GM18907 (cell line): ENCODE measurements around the gene TBKBP1.
"Not testable (repeated sequence)": the region's sequence is repeated elsewhere in the genome, so short reads cannot be mapped to it uniquely, and the experiment has no call there.

Experiments
- ATAC-seq: cut with Tn5 transposase; IDR thresholded peaks from one replicate; pipeline ENCODE4 v1.9.1; 2021; ENCODE audit warnings: mild to moderate bottlenecking, moderate library complexity; ENCODE audit not compliant: unreplicated experiment

The TBKBP1 gene

GRCh38 chr17:47678196-47678595 is 15.8 kb upstream of the TBKBP1 start:
- no peak for ATAC-seq

GRCh38 chr17:47682138-47682537 is 11.8 kb upstream of the TBKBP1 start:
- no peak for ATAC-seq

GRCh38 chr17:47682727-47683126 is 11.2 kb upstream of the TBKBP1 start:
- not testable (repeated sequence) for ATAC-seq

DNA sequence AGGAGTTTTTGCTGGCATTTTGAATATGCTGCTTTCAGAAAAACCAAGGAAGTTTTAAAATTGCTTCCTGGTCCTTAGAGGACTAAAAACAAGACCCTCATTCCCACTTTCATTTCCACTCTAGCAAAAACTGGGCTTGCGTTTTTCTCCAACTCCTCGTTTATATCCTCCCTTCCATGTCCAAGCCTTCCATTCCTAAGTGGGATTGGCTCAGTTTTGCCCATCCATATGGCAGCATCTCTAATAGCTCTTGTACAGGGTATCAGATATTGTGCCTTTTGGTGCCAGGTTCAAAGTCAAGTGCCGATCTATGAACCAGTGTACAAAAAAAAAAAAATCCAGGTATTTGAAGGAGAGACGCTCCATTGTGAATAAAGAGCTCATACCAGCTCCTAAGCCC is 9.9 kb upstream of the TBKBP1 start:
- ATAC-seq = no peak

DNA sequence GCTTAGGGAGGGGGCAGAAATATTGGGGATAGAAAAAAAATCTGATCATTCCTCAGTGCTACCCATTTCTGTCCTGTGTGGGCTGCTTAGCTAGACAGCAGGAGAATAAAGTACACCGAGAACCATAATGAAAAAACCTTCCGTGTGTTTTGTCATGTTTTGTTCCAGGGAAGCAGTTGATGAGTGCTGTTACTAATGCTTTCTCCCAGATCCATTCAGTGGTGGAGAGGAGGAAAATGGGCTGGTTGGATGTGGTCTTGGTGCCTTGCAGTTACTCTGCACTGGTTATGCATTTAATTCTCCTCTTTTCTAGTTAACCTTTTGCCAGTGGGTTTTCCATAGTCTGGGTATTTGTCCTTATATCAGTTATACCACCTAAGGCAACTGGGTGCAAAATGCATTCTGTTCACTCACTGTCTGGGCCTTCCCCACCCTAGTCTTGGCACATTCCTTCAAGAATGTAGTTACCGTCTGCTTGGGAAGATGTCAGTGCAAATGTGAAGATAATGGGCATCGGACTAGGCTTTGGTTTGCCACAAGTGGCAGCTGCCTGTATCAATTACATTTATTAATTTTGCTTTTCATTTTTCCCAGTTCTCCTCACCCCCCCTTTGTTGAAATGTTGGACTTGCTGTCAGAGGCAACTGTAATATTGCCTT is 9.3 kb upstream of the TBKBP1 start:
- ATAC-seq = no peak

DNA sequence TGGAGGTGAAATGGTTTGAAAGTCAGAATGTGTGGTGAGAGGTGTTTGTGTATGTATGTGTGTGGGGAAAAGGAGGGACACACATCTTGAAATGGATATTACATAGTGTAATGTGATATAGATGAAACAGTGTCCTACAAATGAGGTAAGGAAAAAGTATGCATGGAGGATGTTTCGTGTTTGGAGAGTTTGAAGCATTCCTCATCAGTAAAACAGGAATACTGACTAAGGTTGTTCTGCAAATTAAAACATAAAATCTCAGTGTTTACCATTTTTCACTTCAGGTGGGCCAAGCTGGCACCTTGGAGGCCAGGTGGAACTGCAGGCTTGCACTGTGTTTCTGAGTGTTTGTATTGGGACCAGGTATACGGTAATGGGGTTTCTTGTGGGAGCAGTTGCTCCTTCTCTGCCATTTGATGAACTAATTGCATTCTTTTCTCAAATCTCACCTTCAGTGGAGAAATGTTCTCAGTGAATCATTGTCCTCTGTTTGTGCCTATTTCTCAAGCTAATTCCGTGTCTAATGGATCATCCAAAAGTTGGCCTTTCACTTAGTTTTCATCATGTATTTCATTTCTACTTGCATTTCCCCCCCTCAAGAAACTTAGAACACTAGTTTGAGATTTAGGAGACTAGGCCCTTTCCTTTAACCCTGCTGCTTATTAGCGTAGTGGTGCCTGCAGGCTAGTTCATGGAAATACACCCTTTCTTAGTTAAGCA is 8.2 kb upstream of the TBKBP1 start:
- ATAC-seq = no peak

GRCh38 chr17:47686276-47686635 is 7.7 kb upstream of the TBKBP1 start:
- no peak for ATAC-seq

- ATAC-seq = no peak
These were observed 7.2 kb upstream of the TBKBP1 start for GRCh38 chr17:47686664-47687327.

DNA sequence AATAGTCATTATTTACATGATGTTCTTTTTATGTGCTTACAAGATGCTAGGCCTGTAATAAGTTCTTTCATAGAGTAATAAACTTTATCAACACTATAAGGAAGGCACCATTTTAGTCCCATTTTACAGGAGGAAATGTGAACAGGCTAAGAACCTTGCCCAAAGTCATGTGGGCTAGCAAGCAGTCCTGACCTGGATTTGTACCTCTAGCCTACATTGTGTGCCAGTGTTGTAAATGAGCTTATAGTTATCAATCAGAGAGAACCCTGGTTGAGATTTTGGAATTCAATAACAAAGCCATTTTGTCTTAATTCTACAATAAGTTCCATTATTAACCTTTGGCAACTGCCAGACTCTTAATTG is 6.7 kb upstream of the TBKBP1 start:
- ATAC-seq = no peak

GRCh38 chr17:47687748-47688147 is 6.2 kb upstream of the TBKBP1 start:
- ATAC-seq = no peak

DNA sequence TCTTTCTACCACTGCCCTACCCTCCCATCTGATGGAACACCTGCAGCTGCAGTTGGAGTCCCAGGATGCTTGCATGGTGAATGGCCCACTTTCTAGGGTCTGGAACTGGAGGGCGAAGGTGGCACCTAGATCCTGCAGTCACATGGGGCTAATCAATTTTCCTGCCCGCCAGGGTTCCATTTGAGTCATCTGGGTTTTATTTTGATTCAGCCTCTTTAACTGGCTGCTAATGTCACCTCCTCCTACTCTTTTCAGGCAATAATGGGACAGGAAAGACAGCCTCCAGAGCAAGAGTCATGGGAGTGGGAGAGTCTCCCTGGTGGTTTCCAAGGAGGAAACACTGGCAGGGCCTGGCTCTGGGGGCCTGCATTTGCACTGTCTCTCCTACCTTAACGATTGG is 3.8 kb upstream of the TBKBP1 start:
- ATAC-seq = no peak

- ATAC-seq = no peak
These were observed 1.6 kb upstream of the TBKBP1 start for GRCh38 chr17:47692137-47692894.

- no peak for ATAC-seq
These were observed 848 bp upstream of the TBKBP1 start for GRCh38 chr17:47692895-47693730.

DNA sequence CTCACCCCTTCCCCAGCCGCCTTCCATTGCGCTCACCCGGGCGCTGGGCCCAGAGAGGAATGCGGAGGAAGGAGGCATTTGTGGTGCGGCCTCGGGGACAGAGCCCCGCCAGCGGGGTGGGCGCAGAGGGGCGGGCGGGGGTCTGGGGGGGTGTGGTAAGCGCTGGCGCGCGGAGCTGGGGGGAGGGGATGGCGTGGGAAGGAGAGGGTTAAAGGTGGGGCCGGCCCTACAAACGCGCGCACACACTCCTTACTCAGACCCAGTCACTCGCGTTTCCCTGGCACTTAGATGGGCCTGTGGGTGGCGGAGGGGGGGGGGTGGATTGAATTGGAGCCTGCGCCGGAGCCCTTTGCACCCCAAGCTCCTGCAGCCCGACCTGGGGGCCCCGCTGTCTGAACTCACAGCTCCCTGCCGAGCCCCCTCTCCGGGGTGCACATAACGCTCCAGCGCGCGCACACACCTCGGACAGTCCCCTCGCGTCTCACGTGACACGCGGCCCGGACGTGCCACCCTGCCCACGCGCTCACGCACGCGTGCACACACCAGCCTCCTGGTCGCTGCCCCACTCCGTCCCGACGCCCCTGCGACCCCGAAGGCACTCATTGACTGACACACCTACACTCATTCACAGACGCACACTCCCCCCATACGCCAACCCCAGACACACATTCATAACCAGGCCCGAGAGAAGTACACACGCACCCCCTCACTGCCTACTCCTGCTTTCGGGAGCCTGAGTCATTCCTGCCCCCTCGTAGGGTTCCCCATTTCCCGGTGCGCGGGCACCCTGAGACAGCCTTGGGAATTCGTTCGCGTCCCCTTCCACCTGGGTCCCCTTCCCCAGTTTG is 844 bp downstream of the TBKBP1 start:
- no peak for ATAC-seq

DNA sequence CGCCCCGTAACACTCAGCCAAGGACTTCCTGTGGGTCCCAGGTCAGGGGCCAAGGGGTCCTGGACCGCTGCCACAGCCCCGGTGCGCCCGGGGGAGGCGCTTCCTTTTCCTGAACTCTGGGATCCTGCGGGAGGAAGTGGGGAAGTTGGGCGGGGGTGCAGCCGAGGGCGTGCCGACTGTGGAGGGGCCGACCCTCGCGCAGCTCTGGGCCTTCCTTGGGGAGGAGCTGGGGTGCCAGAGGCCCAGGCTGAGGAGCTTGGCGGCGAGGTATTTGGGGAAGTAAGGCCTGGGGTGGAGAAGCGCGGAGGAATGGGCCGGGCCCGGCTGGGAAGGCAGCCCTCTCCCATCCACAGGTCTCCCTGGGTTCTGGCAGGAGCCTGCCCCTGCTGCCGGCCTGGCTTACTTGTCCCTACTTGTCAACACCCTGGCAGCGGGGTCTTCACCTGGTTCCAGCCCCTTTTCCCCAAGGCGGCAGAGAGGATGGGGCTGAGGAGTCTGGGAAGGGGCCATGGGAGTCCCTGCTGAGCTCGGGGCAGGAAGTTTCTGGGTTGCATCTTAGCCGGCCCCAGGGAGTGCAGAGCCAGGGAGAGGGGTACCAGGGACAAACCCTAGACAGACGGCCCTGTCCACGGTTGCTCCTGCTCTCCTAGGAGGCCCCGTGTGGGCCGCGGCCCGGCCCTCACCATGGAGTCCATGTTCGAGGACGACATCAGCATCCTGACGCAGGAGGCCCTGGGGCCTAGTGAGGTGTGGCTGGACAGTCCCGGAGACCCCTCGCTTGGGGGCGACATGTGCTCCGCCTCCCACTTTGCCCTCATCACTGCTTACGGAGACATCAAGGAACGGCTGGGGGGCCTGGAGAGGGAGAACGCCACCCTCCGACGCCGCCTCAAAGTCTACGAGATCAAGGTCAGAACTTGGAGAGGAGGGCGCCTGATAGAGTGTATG is 1.7 kb downstream of the TBKBP1 start:
- ATAC-seq = no peak

GRCh38 chr17:47696717-47697642 is 3.0 kb downstream of the TBKBP1 start:
- ATAC-seq = no peak

DNA sequence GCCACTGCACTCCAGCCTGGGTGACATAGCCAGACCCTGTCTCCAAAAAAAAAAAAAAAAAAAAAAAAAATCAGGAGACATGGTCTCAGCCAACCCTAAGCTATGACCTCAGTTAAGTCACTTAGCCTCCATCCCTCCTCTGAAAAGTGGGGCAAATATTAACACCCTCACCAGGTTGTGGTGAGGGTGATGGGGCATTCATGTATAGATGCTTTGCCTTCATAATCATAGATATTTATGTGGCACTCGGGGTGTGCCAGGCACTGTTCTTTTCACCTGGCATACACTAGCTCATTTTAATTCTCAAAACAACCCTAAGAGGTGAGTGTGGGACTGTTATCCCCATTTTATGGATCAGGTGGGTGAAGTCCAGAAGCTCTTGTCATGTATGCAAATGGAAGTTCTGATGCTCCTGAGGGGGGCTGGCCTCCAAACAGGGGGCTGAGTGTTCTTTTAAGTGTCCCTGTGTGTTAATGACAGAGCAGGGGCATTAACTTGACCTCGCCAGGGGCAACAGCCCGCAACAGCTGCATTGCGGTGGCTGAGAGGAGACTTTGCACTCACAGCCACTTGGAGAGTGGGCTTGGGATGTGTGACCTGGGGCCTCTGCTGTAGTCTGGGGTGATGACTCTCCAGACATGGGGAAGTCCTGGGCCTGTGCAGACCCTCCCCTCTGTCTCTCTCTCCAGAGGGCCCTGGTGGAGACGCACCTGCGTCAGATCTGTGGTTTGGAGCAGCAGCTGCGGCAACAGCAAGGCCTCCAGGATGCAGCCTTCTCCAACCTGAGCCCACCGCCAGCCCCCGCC is 4.1 kb downstream of the TBKBP1 start:
- ATAC-seq = no peak
